ENCODE measurements around the gene CD209.

Gene CD209

GRCh38 chr19:7792281-7792680 lies 44.9 kb upstream of the CD209 start:
- Histone ChIP-seq H3K27me3 (ENCODE audit: insufficient read depth, low read length, poor library complexity) (no peaks in the 10 kb centered on the region), H3K9ac (ENCODE audit: low read depth, low read length) (no peak overlapping the region), H2AFZ (ENCODE audit: low read depth, low read length) (no peak overlapping the region), H3K27ac (ENCODE audit: low read length) (no peak overlapping the region), H4K20me1 (ENCODE audit: insufficient read depth, low read length) (no peaks in the 10 kb centered on the region), H3K79me2 (ENCODE audit: insufficient read depth, low read length) (no peaks in the 10 kb centered on the region), H3K4me2 (ENCODE audit: insufficient read depth, low read length) (no peak overlapping the region), H3K4me1 (ENCODE audit: insufficient read depth, low read length) (no peaks in the 10 kb centered on the region), H3K4me3 (ENCODE audit: low read depth in 1 of 2, low read length in 2 of 2) (no peak overlapping the region), H3K36me3 (ENCODE audit: insufficient read depth, low read length) (no peaks in the 10 kb centered on the region), H3K9me3 (ENCODE audit: insufficient read depth, low read length, severe bottlenecking) (no peaks in the 10 kb centered on the region)
- DNase-seq, result no peak
- TF ChIP-seq EZH2 (IDR thresholded peaks at IDR 0.05; ENCODE audit: borderline replicate concordance, low read depth, low read length, severe bottlenecking), result no peak
- no peak for TF ChIP-seq CTCF (IDR thresholded peaks at IDR 0.05; ENCODE audit: borderline replicate concordance, extremely low read depth, low read length, poor library complexity, severe bottlenecking)
- ATAC-seq (ENCODE audit: insufficient read depth, low read depth), result no peak

GRCh38 chr19:7790416-7790815 lies 43.1 kb upstream of the CD209 start:
- Histone ChIP-seq H3K4me3 (ENCODE audit: low read depth in 1 of 2, low read length in 2 of 2) (no peak overlapping the region), H3K4me2 (ENCODE audit: insufficient read depth, low read length) (no peak overlapping the region), H3K9ac (ENCODE audit: low read depth, low read length) (no peak overlapping the region), H3K27ac (ENCODE audit: low read length) (no peak overlapping the region), H2AFZ (ENCODE audit: low read depth, low read length) (no peak overlapping the region), H3K27me3 (ENCODE audit: insufficient read depth, low read length, poor library complexity) (no peaks in the 10 kb centered on the region), H3K4me1 (ENCODE audit: insufficient read depth, low read length) (no peaks in the 10 kb centered on the region), H3K79me2 (ENCODE audit: insufficient read depth, low read length) (no peaks in the 10 kb centered on the region), H3K36me3 (ENCODE audit: insufficient read depth, low read length) (no peaks in the 10 kb centered on the region), H3K9me3 (ENCODE audit: insufficient read depth, low read length, severe bottlenecking) (no peaks in the 10 kb centered on the region), H4K20me1 (ENCODE audit: insufficient read depth, low read length) (no peaks in the 10 kb centered on the region)
- no peak for DNase-seq
- ATAC-seq (ENCODE audit: insufficient read depth, low read depth), result no peak
- no peak for TF ChIP-seq CTCF (IDR thresholded peaks at IDR 0.05; ENCODE audit: borderline replicate concordance, extremely low read depth, low read length, poor library complexity, severe bottlenecking)
- TF ChIP-seq EZH2 (IDR thresholded peaks at IDR 0.05; ENCODE audit: borderline replicate concordance, low read depth, low read length, severe bottlenecking), result no peak

- Histone ChIP-seq H2AFZ (ENCODE audit: low read depth, low read length) (no peak overlapping the region), H3K4me3 (ENCODE audit: low read depth in 1 of 2, low read length in 2 of 2) (no peak overlapping the region), H3K27ac (ENCODE audit: low read length) (no peak overlapping the region), H3K4me1 (ENCODE audit: insufficient read depth, low read length) (no peaks in the 10 kb centered on the region), H4K20me1 (ENCODE audit: insufficient read depth, low read length) (no peaks in the 10 kb centered on the region), H3K4me2 (ENCODE audit: insufficient read depth, low read length) (no peak overlapping the region), H3K36me3 (ENCODE audit: insufficient read depth, low read length) (no peaks in the 10 kb centered on the region), H3K79me2 (ENCODE audit: insufficient read depth, low read length) (no peaks in the 10 kb centered on the region), H3K9me3 (ENCODE audit: insufficient read depth, low read length, severe bottlenecking) (peaks cover 5% of the 10 kb centered on the region), H3K9ac (ENCODE audit: low read depth, low read length) (no peak overlapping the region), H3K27me3 (ENCODE audit: insufficient read depth, low read length, poor library complexity) (no peaks in the 10 kb centered on the region)
- no peak for TF ChIP-seq CTCF (IDR thresholded peaks at IDR 0.05; ENCODE audit: borderline replicate concordance, extremely low read depth, low read length, poor library complexity, severe bottlenecking)
- no peak for TF ChIP-seq EZH2 (IDR thresholded peaks at IDR 0.05; ENCODE audit: borderline replicate concordance, low read depth, low read length, severe bottlenecking)
- ATAC-seq (ENCODE audit: insufficient read depth, low read depth), result no peak
- DNase-seq, result no peak
Measured at GRCh38 chr19:7789447-7789846, 42.1 kb upstream of the CD209 start.

- no peaks in the 10 kb centered on the region for H4K20me1 ChIP-seq (ENCODE audit: insufficient read depth, low read length)
- H3K4me3 ChIP-seq (ENCODE audit: low read depth in 1 of 2, low read length in 2 of 2), result no peak overlapping the region
- H3K27ac ChIP-seq (ENCODE audit: low read length), result no peak overlapping the region
- ATAC-seq (ENCODE audit: insufficient read depth, low read depth) (no peak), DNase-seq (no peak)
- H3K4me2 ChIP-seq (ENCODE audit: insufficient read depth, low read length), result no peak overlapping the region
- H3K36me3 ChIP-seq (ENCODE audit: insufficient read depth, low read length), result no peaks in the 10 kb centered on the region
- no peaks in the 10 kb centered on the region for H3K27me3 ChIP-seq (ENCODE audit: insufficient read depth, low read length, poor library complexity)
- H3K9me3 ChIP-seq (ENCODE audit: insufficient read depth, low read length, severe bottlenecking), result peaks cover 5% of the 10 kb centered on the region
- H3K4me1 ChIP-seq (ENCODE audit: insufficient read depth, low read length), result no peaks in the 10 kb centered on the region
- no peaks in the 10 kb centered on the region for H3K79me2 ChIP-seq (ENCODE audit: insufficient read depth, low read length)
- H2AFZ ChIP-seq (ENCODE audit: low read depth, low read length), result no peak overlapping the region
- H3K9ac ChIP-seq (ENCODE audit: low read depth, low read length), result no peak overlapping the region
- TF ChIP-seq EZH2 (IDR thresholded peaks at IDR 0.05; ENCODE audit: borderline replicate concordance, low read depth, low read length, severe bottlenecking) (no peak), CTCF (IDR thresholded peaks at IDR 0.05; ENCODE audit: borderline replicate concordance, extremely low read depth, low read length, poor library complexity, severe bottlenecking) (no peak)
Measured at GRCh38 chr19:7788933-7789323, 41.6 kb upstream of the CD209 start.
